HCT116 (cell line): Measurements from ENCODE around the gene RYR2.

Experiments
- ATF3 ChIP-seq: IDR thresholded peaks from 2 replicates; pipeline ENCODE4 v1.6.1; 2012
- CEBPB ChIP-seq: IDR thresholded peaks from 2 replicates; pipeline ENCODE4 v1.6.1; 2012; ENCODE audit warnings: low read depth
- EGR1 ChIP-seq: IDR thresholded peaks from 2 replicates; pipeline ENCODE4 v1.6.1; 2012; ENCODE audit warnings: low read depth
- ELF1 ChIP-seq: IDR thresholded peaks from 2 replicates; pipeline ENCODE4 v1.6.1; 2012; ENCODE audit warnings: low read depth, borderline replicate concordance
- EZH2 ChIP-seq: fragments of 200-600 bp; sonication (generic); IDR thresholded peaks from 2 replicates; pipeline ENCODE4 v1.6.1; 2017; ENCODE audit warnings: antibody characterized with exemption, mixed run types
- EZH2phosphoT487 ChIP-seq: fragments of 200-600 bp; IDR thresholded peaks from 2 replicates; pipeline ENCODE4 v1.6.1; 2018; ENCODE audit warnings: antibody characterized with exemption, borderline replicate concordance
- MAX ChIP-seq: IDR thresholded peaks from 2 replicates; pipeline ENCODE4 v1.6.1; 2012
- POLR2A ChIP-seq: IDR thresholded peaks from 2 replicates; pipeline ENCODE4 v1.7.0; 2011; ENCODE audit warnings: borderline replicate concordance; ENCODE audit not compliant: insufficient read depth, insufficient read length; ENCODE audit errors: extremely low read depth
- POLR2AphosphoS5 ChIP-seq: IDR thresholded peaks from 2 replicates; pipeline ENCODE4 v1.6.1; 2011; ENCODE audit warnings: mild to moderate bottlenecking, low read depth, low read length, moderate library complexity
- RAD21 ChIP-seq: IDR thresholded peaks from 2 replicates; pipeline ENCODE4 v1.6.1; 2012; ENCODE audit warnings: low read depth, mild to moderate bottlenecking
- REST ChIP-seq: IDR thresholded peaks from 2 replicates; pipeline ENCODE4 v1.6.1; 2012; ENCODE audit warnings: low read depth
- SP1 ChIP-seq: IDR thresholded peaks from 2 replicates; pipeline ENCODE4 v1.6.1; 2012; ENCODE audit warnings: low read depth
- YY1 ChIP-seq: IDR thresholded peaks from 2 replicates; pipeline ENCODE4 v1.6.1; 2011; ENCODE audit warnings: low read length, low read depth, moderate library complexity, mild to moderate bottlenecking; ENCODE audit not compliant: insufficient replicate concordance; ENCODE audit errors: extremely low read depth
- TF ChIP-seq, protein P1 (sequence below), 3 experiments: fragments of 200-600 bp in 1 of 3; sonication (generic) in 1 of 3; IDR thresholded peaks in 2 of 3; conservative IDR thresholded peaks in 1 of 3; 2 replicates each; pipeline ENCODE4 v1.5.1; 2012 to 2017; ENCODE audit warnings: low read depth in 2 of 3, low read length in 2 of 3, antibody characterized with exemption in 1 of 3, borderline replicate concordance in 1 of 3, control low read depth in 1 of 3, mild to moderate bottlenecking in 1 of 3, mixed read lengths in 1 of 3, mixed run types in 1 of 3, moderate library complexity in 1 of 3; ENCODE audit not compliant: insufficient read depth in 1 of 3

GRCh38 chr1:237004116-237004515 is 37.9 kb upstream of the RYR2 start, which contains the start of gene MT1HL1:
- TF ChIP-seq, protein P1, sequence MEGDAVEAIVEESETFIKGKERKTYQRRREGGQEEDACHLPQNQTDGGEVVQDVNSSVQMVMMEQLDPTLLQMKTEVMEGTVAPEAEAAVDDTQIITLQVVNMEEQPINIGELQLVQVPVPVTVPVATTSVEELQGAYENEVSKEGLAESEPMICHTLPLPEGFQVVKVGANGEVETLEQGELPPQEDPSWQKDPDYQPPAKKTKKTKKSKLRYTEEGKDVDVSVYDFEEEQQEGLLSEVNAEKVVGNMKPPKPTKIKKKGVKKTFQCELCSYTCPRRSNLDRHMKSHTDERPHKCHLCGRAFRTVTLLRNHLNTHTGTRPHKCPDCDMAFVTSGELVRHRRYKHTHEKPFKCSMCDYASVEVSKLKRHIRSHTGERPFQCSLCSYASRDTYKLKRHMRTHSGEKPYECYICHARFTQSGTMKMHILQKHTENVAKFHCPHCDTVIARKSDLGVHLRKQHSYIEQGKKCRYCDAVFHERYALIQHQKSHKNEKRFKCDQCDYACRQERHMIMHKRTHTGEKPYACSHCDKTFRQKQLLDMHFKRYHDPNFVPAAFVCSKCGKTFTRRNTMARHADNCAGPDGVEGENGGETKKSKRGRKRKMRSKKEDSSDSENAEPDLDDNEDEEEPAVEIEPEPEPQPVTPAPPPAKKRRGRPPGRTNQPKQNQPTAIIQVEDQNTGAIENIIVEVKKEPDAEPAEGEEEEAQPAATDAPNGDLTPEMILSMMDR (IDR thresholded peaks at IDR 0.05 in 2 of 3, conservative IDR thresholded peaks at IDR 0.05 in 1 of 3; ENCODE audit: borderline replicate concordance in 1 of 3, insufficient read depth in 1 of 3, low read depth in 2 of 3, low read length in 2 of 3) = no peak
- TF ChIP-seq POLR2AphosphoS5 = no peak
- no peak for TF ChIP-seq YY1
- no peak for TF ChIP-seq EGR1
- no peak for TF ChIP-seq ATF3
- no peak for TF ChIP-seq CEBPB
- TF ChIP-seq SP1 = no peak
- TF ChIP-seq RAD21 = no peak
- no peak for TF ChIP-seq EZH2
- no peak for TF ChIP-seq MAX
- no peak for TF ChIP-seq REST
- no peak for TF ChIP-seq EZH2phosphoT487
- no peak for TF ChIP-seq POLR2A
- TF ChIP-seq ELF1 = no peak
